OCI-LY1 (cell line): Measurements from ENCODE around the gene ZNF256.

Experiments
- EZH2 ChIP-seq: fragments of 200-600 bp; sonication (generic), shearing (Covaris generic); IDR thresholded peaks from 2 replicates; pipeline ENCODE4 v1.8.0; 2017; ENCODE audit warnings: borderline replicate concordance, mixed run types, mild to moderate bottlenecking, antibody characterized with exemption, low read length, moderate library complexity, mixed read lengths
- TF ChIP-seq, protein P1 (sequence below): fragments of 200-600 bp; sonication (generic), shearing (Covaris generic); IDR thresholded peaks from 2 replicates; pipeline ENCODE4 v1.5.1; 2017; ENCODE audit warnings: mild to moderate bottlenecking, antibody characterized with exemption, low read length, moderate library complexity, mixed read lengths

DNA sequence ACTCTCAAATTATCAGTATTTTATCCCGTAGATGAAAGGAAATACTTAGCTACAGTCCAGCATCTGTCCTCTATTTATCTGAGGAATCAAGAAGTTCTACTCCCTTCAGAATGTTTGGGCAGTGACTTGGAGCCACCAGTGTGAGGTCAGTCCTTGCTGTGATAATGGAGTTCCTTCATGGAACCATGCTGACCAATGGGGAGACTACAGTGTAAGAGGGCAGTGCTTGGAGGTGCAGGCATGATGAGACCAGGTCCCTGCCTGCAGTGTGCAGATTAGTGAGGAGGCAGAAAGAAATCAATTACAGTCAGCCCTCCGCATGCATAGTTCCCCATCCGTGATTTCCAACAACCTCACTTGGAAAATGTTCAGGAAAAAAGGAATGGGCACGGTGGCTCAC lies 26.9 kb upstream of the ZNF256 start, which contains the start of gene C19orf18:
- TF ChIP-seq, protein P1, sequence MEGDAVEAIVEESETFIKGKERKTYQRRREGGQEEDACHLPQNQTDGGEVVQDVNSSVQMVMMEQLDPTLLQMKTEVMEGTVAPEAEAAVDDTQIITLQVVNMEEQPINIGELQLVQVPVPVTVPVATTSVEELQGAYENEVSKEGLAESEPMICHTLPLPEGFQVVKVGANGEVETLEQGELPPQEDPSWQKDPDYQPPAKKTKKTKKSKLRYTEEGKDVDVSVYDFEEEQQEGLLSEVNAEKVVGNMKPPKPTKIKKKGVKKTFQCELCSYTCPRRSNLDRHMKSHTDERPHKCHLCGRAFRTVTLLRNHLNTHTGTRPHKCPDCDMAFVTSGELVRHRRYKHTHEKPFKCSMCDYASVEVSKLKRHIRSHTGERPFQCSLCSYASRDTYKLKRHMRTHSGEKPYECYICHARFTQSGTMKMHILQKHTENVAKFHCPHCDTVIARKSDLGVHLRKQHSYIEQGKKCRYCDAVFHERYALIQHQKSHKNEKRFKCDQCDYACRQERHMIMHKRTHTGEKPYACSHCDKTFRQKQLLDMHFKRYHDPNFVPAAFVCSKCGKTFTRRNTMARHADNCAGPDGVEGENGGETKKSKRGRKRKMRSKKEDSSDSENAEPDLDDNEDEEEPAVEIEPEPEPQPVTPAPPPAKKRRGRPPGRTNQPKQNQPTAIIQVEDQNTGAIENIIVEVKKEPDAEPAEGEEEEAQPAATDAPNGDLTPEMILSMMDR, result no peak
- no peak for TF ChIP-seq EZH2
